Esophagus squamous epithelium (tissue), 4 donors: ENCODE measurements around the gene LDLR.

Source experiments
- CTCF ChIP-seq, 6 experiments: fragments of 450-650 bp in 4 of 6; fragments of 200-600 bp in 2 of 6; sonication (generic) in 2 of 6; IDR thresholded peaks; one replicate each; pipeline ENCODE4 v1.5.1; 2016 to 2019; ENCODE audit warnings: antibody characterized with exemption in 6 of 6, mild to moderate bottlenecking in 4 of 6, moderate library complexity in 4 of 6
- POLR2A ChIP-seq, 4 donors: fragments of 450-650 bp; IDR thresholded peaks; one replicate each; pipeline ENCODE4 v1.6.1; 2017; ENCODE audit warnings: antibody characterized with exemption in 4 of 4, mild to moderate bottlenecking in 4 of 4, moderate library complexity in 3 of 4

- no peak for TF ChIP-seq CTCF (IDR thresholded peaks at IDR 0.05)
- peak in 1 of 4 donors; percentile 15 for TF ChIP-seq POLR2A (IDR thresholded peaks at IDR 0.05)
Observed at GRCh38 chr19:11164879-11165406, 75.7 kb downstream of the LDLR start.
